HepG2 (cell line): Measurements from ENCODE around the gene STOML2. TPM values are rescaled to one million over a fixed set of nuclear protein-coding genes. Genes with fewer than 3 reads are reported as not detected.

Experiments used
- ISX ChIP-seq: sonication (generic); formaldehyde crosslinking; conservative IDR thresholded peaks from 2 replicates; pipeline ENCODE4 v1.5.0; 2020; ENCODE audit warnings: missing genetic modification reagents
- KAT8 ChIP-seq: IDR thresholded peaks from 2 replicates; pipeline ENCODE4 v1.6.1; 2016; ENCODE audit warnings: missing genetic modification reagents, missing compliant biosample characterization
- MAFG ChIP-seq: sonication (generic); formaldehyde crosslinking; IDR thresholded peaks from 2 replicates; pipeline ENCODE4 v1.5.1; 2020; ENCODE audit warnings: mild to moderate bottlenecking, missing genetic modification reagents
- MTA3 ChIP-seq: sonication (generic); formaldehyde crosslinking; IDR thresholded peaks from 2 replicates; pipeline ENCODE4 v1.4.0; 2020; ENCODE audit warnings: missing genetic modification reagents
- MTF1 ChIP-seq: sonication (generic); formaldehyde crosslinking; IDR thresholded peaks from 2 replicates; pipeline ENCODE4 v1.5.0; 2020; ENCODE audit warnings: missing genetic modification reagents
- PCBP1 ChIP-seq: fragments of 200-400 bp; formaldehyde crosslinking; IDR thresholded peaks from 2 replicates; pipeline ENCODE4 v1.6.1; 2017; ENCODE audit warnings: mild to moderate bottlenecking, low read depth, low read length, borderline replicate concordance
- SCMH1 ChIP-seq: sonication (generic); formaldehyde crosslinking; IDR thresholded peaks from 2 replicates; pipeline ENCODE4 v1.9.0; 2021; ENCODE audit warnings: missing genetic modification reagents, mild to moderate bottlenecking, borderline replicate concordance
- SMC3 ChIP-seq: IDR thresholded peaks from 2 replicates; pipeline ENCODE4 v1.6.1; 2011; ENCODE audit warnings: low read length, improper control_type of control experiment
- SRY ChIP-seq: sonication (generic); formaldehyde crosslinking; IDR thresholded peaks from 2 replicates; pipeline ENCODE4 v1.8.0; 2022; ENCODE audit warnings: mild to moderate bottlenecking, missing genetic modification reagents
- WIZ ChIP-seq: sonication (generic); formaldehyde crosslinking; IDR thresholded peaks from 2 replicates; pipeline ENCODE4 v1.5.1; 2020; ENCODE audit warnings: mild to moderate bottlenecking, missing genetic modification reagents
- YEATS2 ChIP-seq: sonication (generic); formaldehyde crosslinking; IDR thresholded peaks from 2 replicates; pipeline ENCODE4 v1.4.0; 2020; ENCODE audit warnings: missing genetic modification reagents, borderline replicate concordance
- ZBTB8A ChIP-seq: sonication (generic); formaldehyde crosslinking; IDR thresholded peaks from 2 replicates; pipeline ENCODE4 v1.4.0; 2020; ENCODE audit warnings: mild to moderate bottlenecking, low read depth, missing genetic modification reagents, borderline replicate concordance
- ZFY ChIP-seq: sonication (generic); formaldehyde crosslinking; IDR thresholded peaks from 2 replicates; pipeline ENCODE4 v1.4.0; 2020; ENCODE audit warnings: missing genetic modification reagents
- ZMYM3 ChIP-seq: sonication (generic); formaldehyde crosslinking; IDR thresholded peaks from 2 replicates; pipeline ENCODE4 v1.5.1; 2020; ENCODE audit warnings: mild to moderate bottlenecking, missing genetic modification reagents
- ZNF124 ChIP-seq: sonication (generic); formaldehyde crosslinking; IDR thresholded peaks from 2 replicates; pipeline ENCODE4 v1.4.0; 2020; ENCODE audit warnings: missing genetic modification reagents
- ZNF510 ChIP-seq: sonication (generic); formaldehyde crosslinking; IDR thresholded peaks from 2 replicates; pipeline ENCODE4 v1.4.0; 2020; ENCODE audit warnings: low read depth, mild to moderate bottlenecking, missing genetic modification reagents
- ZNF850 ChIP-seq: sonication (generic); formaldehyde crosslinking; conservative IDR thresholded peaks from 2 replicates; pipeline ENCODE4 v1.9.0; 2021; ENCODE audit warnings: mild to moderate bottlenecking, missing genetic modification reagents
- ZNF878 ChIP-seq: sonication (generic); formaldehyde crosslinking; IDR thresholded peaks from 2 replicates; pipeline ENCODE4 v1.8.1; 2023; ENCODE audit warnings: mild to moderate bottlenecking, missing genetic modification reagents, moderate library complexity
- ZSCAN9 ChIP-seq: IDR thresholded peaks from 2 replicates; pipeline ENCODE4 v1.6.1; 2016; ENCODE audit warnings: borderline replicate concordance
- polyA plus RNA-seq, 8 experiments: library from polyadenylated mRNA; depleted of rRNA in 3 of 8; stranded (reverse) in 7 of 8; unstranded in 1 of 8; fragments of >200 nt; fragmentation: Illumina TruSeq in 4 of 8; extraction: Trizol in 4 of 8; gene quantifications; 2 replicates each; pipeline versions ENCODE4 v1.2.1 to v1.2.3, GENCODE V29; 2011 to 2016; ENCODE audit warnings: low read depth in 4 of 8, missing spikeins in 1 of 8, mixed read lengths in 1 of 8; ENCODE audit not compliant: insufficient read depth in 1 of 8
- total RNA-seq, 5 experiments: library from RNA; depleted of rRNA; stranded (reverse); fragments of >200 nt; fragmentation: Illumina TruSeq; extraction: Trizol; gene quantifications; 2 replicates each; pipeline ENCODE4 v1.2.3, GENCODE V29; 2016; ENCODE audit warnings: low read depth in 1 of 5
- TF ChIP-seq, protein P1 (sequence below): IDR thresholded peaks from 2 replicates; pipeline ENCODE4 v1.6.1; 2016; ENCODE audit warnings: missing compliant biosample characterization, missing genetic modification reagents, borderline replicate concordance
- TF ChIP-seq, protein P2 (sequence below): sonication (generic); formaldehyde crosslinking; IDR thresholded peaks from 2 replicates; pipeline ENCODE4 v1.5.0; 2020; ENCODE audit warnings: missing genetic modification reagents
- TF ChIP-seq, protein P3 (sequence below): IDR thresholded peaks from 2 replicates; pipeline ENCODE4 v1.4.0; 2020; ENCODE audit warnings: mild to moderate bottlenecking, missing genetic modification reagents
- TF ChIP-seq, protein P4 (sequence below): sonication (generic); formaldehyde crosslinking; conservative IDR thresholded peaks from 2 replicates; pipeline ENCODE4 v1.5.0; 2020; ENCODE audit warnings: missing genetic modification reagents

STOML2 gene
- total and polyA plus RNA-seq, 2 of the 13 experiments (the other 11 are each of a cell fraction or from before 2014, with no cell fraction given), result 245 to 250 TPM

DNA sequence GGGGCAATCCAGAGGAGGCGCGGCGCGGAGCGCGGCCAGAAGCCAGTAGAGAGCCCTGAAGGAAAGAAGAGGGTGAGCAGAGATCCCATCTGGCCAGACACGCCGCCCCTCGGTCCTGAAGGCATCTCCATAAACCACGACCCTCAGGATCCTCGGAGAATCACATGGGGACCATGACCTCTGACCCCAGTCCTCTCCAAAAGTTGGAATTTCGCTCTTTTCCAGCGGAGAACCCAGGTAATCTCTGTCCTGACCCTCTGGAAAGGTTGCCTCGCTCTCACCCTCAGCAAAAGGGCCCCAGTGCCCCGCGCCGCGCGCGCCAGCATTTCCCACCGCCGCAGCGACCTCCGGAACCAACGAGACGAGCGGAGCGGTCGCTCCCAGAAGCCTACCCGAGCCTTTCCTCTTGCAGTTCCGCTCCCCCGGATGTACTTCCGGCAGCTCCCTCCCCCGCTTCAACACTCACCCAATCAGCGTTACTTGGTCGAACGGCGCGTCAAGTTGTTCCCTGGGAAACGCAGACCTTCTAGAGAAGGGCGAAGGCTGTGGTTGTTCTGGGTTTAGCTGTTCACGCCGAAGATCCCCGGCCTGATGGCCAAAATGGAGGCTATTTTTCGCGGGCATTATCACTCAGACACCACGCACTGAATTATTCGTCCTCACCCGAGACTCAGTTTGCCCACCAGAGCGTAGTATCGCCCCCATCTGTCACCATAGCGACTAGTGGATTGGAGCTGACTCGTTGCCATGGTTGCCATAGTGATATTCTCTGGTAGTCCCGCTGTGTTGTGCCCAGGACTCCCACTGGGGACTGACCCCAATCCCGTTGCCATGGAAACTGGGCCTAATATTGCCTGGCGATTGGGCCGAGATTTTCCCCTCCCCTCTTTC is at the start of gene STOML2 (continued):
- peak; percentile 90; the same call in 1 of the 2 replicates for TF ChIP-seq ZFY (CRISPR knock-in tag)
- peak; percentile 73; the same call in 1 of the 2 replicates for TF ChIP-seq WIZ (CRISPR knock-in tag)
- TF ChIP-seq ZNF850, result no peak
- TF ChIP-seq ZNF510 (CRISPR knock-in tag), result no peak
- TF ChIP-seq ZSCAN9, result peak; percentile 63; the same call in 1 of the 2 replicates
- TF ChIP-seq, protein P1, sequence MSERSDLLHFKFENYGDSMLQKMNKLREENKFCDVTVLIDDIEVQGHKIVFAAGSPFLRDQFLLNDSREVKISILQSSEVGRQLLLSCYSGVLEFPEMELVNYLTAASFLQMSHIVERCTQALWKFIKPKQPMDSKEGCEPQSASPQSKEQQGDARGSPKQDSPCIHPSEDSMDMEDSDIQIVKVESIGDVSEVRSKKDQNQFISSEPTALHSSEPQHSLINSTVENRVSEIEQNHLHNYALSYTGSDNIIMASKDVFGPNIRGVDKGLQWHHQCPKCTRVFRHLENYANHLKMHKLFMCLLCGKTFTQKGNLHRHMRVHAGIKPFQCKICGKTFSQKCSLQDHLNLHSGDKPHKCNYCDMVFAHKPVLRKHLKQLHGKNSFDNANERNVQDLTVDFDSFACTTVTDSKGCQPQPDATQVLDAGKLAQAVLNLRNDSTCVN (CRISPR knock-in tag), result peak; percentile 76; the same call in 1 of the 2 replicates
- no peak for TF ChIP-seq SMC3
- TF ChIP-seq ZMYM3 (CRISPR knock-in tag), result no peak
- no peak; the same call in 1 of the 2 replicates for TF ChIP-seq SRY (CRISPR knock-in tag)
- peak; percentile 99 for TF ChIP-seq YEATS2 (CRISPR knock-in tag)
- no peak for TF ChIP-seq MTA3 (CRISPR knock-in tag)
- TF ChIP-seq, protein P2, sequence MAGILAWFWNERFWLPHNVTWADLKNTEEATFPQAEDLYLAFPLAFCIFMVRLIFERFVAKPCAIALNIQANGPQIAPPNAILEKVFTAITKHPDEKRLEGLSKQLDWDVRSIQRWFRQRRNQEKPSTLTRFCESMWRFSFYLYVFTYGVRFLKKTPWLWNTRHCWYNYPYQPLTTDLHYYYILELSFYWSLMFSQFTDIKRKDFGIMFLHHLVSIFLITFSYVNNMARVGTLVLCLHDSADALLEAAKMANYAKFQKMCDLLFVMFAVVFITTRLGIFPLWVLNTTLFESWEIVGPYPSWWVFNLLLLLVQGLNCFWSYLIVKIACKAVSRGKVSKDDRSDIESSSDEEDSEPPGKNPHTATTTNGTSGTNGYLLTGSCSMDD (CRISPR knock-in tag), result no peak
- TF ChIP-seq SCMH1 (CRISPR knock-in tag), result no peak
- TF ChIP-seq ISX (CRISPR knock-in tag), result no peak
- TF ChIP-seq, protein P3, sequence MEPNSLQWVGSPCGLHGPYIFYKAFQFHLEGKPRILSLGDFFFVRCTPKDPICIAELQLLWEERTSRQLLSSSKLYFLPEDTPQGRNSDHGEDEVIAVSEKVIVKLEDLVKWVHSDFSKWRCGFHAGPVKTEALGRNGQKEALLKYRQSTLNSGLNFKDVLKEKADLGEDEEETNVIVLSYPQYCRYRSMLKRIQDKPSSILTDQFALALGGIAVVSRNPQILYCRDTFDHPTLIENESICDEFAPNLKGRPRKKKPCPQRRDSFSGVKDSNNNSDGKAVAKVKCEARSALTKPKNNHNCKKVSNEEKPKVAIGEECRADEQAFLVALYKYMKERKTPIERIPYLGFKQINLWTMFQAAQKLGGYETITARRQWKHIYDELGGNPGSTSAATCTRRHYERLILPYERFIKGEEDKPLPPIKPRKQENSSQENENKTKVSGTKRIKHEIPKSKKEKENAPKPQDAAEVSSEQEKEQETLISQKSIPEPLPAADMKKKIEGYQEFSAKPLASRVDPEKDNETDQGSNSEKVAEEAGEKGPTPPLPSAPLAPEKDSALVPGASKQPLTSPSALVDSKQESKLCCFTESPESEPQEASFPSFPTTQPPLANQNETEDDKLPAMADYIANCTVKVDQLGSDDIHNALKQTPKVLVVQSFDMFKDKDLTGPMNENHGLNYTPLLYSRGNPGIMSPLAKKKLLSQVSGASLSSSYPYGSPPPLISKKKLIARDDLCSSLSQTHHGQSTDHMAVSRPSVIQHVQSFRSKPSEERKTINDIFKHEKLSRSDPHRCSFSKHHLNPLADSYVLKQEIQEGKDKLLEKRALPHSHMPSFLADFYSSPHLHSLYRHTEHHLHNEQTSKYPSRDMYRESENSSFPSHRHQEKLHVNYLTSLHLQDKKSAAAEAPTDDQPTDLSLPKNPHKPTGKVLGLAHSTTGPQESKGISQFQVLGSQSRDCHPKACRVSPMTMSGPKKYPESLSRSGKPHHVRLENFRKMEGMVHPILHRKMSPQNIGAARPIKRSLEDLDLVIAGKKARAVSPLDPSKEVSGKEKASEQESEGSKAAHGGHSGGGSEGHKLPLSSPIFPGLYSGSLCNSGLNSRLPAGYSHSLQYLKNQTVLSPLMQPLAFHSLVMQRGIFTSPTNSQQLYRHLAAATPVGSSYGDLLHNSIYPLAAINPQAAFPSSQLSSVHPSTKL, result peak; percentile 50
- TF ChIP-seq MTF1, result no peak
- TF ChIP-seq ZNF878 (CRISPR knock-in tag), result no peak; the same call in 1 of the 2 replicates
- no peak for TF ChIP-seq MAFG
- no peak for TF ChIP-seq PCBP1
- peak; percentile 99 for TF ChIP-seq KAT8 (CRISPR knock-in tag)
- TF ChIP-seq ZBTB8A (CRISPR knock-in tag), result no peak
- peak; percentile 88; the same call in 1 of the 2 replicates for TF ChIP-seq ZNF124
- TF ChIP-seq, protein P4, sequence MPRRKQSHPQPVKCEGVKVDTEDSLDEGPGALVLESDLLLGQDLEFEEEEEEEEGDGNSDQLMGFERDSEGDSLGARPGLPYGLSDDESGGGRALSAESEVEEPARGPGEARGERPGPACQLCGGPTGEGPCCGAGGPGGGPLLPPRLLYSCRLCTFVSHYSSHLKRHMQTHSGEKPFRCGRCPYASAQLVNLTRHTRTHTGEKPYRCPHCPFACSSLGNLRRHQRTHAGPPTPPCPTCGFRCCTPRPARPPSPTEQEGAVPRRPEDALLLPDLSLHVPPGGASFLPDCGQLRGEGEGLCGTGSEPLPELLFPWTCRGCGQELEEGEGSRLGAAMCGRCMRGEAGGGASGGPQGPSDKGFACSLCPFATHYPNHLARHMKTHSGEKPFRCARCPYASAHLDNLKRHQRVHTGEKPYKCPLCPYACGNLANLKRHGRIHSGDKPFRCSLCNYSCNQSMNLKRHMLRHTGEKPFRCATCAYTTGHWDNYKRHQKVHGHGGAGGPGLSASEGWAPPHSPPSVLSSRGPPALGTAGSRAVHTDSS (CRISPR knock-in tag), result no peak
